Subcutaneous preadipocyte (primary cell): ENCODE data around the gene CROCC. TPM values are rescaled to one million over a fixed set of nuclear protein-coding genes. Genes with fewer than 3 reads are reported as not detected.

Experiments
- small RNA-seq: library from RNA; depleted of rRNA; stranded (forward); fragments of <200 nt; gene quantifications from one replicate; pipeline ENCODE3, GENCODE V24; 2012
- total RNA-seq: library from RNA; depleted of rRNA; stranded (reverse); fragments of >200 nt; gene quantifications from 2 replicates; pipeline ENCODE4 v1.2.3, GENCODE V29; 2012

The CROCC gene
- total RNA-seq, result 15.8 and 16.5 TPM in 2 replicates

GRCh38 chr1:16921391-16922185 lies at the start of gene CROCC:
TSS of gene CROCC (plus strand) at chr1:16921931. CDS start at chr1:16922019, 88 bp downstream.

GRCh38 chr1:16895598-16896315 lies 26.0 kb upstream of the CROCC start, which contains the start of gene RNU1-2:
TSS of gene RNU1-2 (plus strand) at chr1:16895980.

GRCh38 chr1:16980473-16981268 lies 58.9 kb downstream of the CROCC start, which contains the start of gene MFAP2:
TSS of gene MFAP2 (minus strand) at chr1:16980620. CDS start at chr1:16978273, 2,347 bp downstream.

GRCh38 chr1:17011439-17012307 lies 89.9 kb downstream of the CROCC start, which contains the start of gene ATP13A2:
TSS of gene ATP13A2 (minus strand) at chr1:17011928. CDS start at chr1:17011738, 190 bp downstream.

Small RNAs within 50 kb of the gene (small RNA-seq; reads per million reads assigned to genes)
- gene RNU1-2 (0.08 reads per million), gene RNU1-5P (not detected)

Other genes starting within 250 kb of the CROCC start
- gene RNU1-4, start 181.4 kb upstream of the CROCC start, total RNA-seq, result under 0.01 TPM in 2 replicates
- gene RNU1-2, start 26.0 kb upstream of the CROCC start, total RNA-seq, result under 0.01 TPM in 2 replicates
- 40.7 and 44.5 TPM in 2 replicates for gene MFAP2, start 58.7 kb downstream of the CROCC start, total RNA-seq
- 20.9 and 40.3 TPM in 2 replicates for gene ATP13A2, start 90.0 kb downstream of the CROCC start, total RNA-seq
- 125 and 131 TPM in 2 replicates for gene SDHB, start 132.1 kb downstream of the CROCC start, total RNA-seq
- gene PADI2, start 197.5 kb downstream of the CROCC start, total RNA-seq, result not detected in 2 replicates